ENCODE measurements around the gene POMT1. TPM values are rescaled to one million over a fixed set of nuclear protein-coding genes. Genes with fewer than 3 reads are reported as not detected.

Gene POMT1
- total RNA-seq, 1 experiment from 2014 or later, result 39.6 TPM

DNA sequence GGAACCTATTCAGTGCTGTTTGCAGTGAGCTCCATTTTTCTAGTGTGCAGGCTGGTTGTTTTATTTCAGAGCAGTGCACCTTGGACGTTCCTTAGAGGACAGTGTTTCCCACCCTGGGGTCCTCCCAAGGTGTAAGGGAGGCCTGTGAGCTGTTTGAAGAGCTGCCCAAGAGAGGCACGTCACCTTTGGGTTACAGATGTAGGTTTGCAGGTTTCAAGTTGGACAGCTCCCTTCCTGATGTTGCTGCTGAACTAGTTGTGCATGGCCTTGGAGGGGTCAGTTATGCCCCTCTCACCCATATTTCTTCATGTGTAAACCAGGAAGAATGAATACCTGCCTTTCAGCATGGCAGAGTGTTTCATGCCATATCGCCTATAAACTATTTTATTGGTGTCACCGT lies 34.7 kb upstream of the POMT1 start:
- Histone ChIP-seq H3K4me1 (ENCODE audit: insufficient read depth, low read length, poor library complexity, severe bottlenecking) (no peaks in the 10 kb centered on the region), H3K36me3 (ENCODE audit: insufficient read depth, low read length, poor library complexity, severe bottlenecking) (peaks cover 93% of the 10 kb centered on the region), H3K27me3 (replicated peaks; ENCODE audit: insufficient read depth, low read depth, low read length, poor library complexity) (no peaks in the 10 kb centered on the region), H3K27ac (ENCODE audit: low read depth, low read length, poor library complexity, severe bottlenecking) (no peak overlapping the region), H3K9me3 (ENCODE audit: low read depth, low read length, poor library complexity, severe bottlenecking) (no peaks in the 10 kb centered on the region), H3K4me3 (ENCODE audit: low read depth, low read length, poor library complexity, severe bottlenecking) (no peak overlapping the region)
- ChIA-PET POLR2A (ENCODE audit: low non-redundant PET) (no interaction called here), CTCF (no interaction called here)
- DNase-seq (ENCODE audit: low spot score), result no peak
- TF ChIP-seq CTCF (conservative IDR thresholded peaks at IDR 0.05; ENCODE audit: low read depth, low read length) (no peak), EZH2 (IDR thresholded peaks at IDR 0.05; ENCODE audit: borderline replicate concordance, low read depth, low read length, poor library complexity, severe bottlenecking) (no peak)
- BruUV-seq (replicated peaks), result no TSS peak
- intact Hi-C loops (cut with micrococcal nuclease; ENCODE audit: unreplicated experiment), result no loop called here

DNA sequence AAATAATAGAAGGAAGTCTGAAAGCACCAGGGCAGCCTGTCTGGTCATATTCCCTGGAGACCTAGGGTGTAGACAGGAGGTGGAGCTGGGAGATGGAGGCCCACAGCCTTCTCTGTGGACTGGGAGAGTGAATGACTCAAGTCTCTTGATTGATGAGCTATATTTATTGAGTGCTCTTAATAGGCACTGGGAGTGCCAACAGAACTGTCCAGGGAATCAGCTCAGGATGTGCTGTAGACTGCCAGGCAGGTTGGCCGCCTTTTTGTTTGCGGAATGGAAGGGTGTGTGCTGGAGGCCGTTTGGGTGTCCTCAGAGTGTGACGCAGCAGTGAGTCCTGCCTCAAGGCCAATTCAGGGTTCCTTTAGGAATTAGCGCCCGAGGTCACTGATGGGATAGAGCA lies 33.4 kb upstream of the POMT1 start:
- H3K27ac ChIP-seq (ENCODE audit: low read depth, low read length, poor library complexity, severe bottlenecking), result no peak overlapping the region
- no TSS peak for BruUV-seq (replicated peaks)
- POLR2A ChIA-PET (ENCODE audit: low non-redundant PET), result no interaction called here
- no peak overlapping the region for H3K4me3 ChIP-seq (ENCODE audit: low read depth, low read length, poor library complexity, severe bottlenecking)
- H3K9me3 ChIP-seq (ENCODE audit: low read depth, low read length, poor library complexity, severe bottlenecking), result no peaks in the 10 kb centered on the region
- H3K36me3 ChIP-seq (ENCODE audit: insufficient read depth, low read length, poor library complexity, severe bottlenecking), result peaks cover 93% of the 10 kb centered on the region
- intact Hi-C loops (cut with micrococcal nuclease; ENCODE audit: unreplicated experiment), result no loop called here
- H3K27me3 ChIP-seq (replicated peaks; ENCODE audit: insufficient read depth, low read depth, low read length, poor library complexity), result no peaks in the 10 kb centered on the region
- H3K4me1 ChIP-seq (ENCODE audit: insufficient read depth, low read length, poor library complexity, severe bottlenecking), result no peaks in the 10 kb centered on the region
- TF ChIP-seq CTCF (conservative IDR thresholded peaks at IDR 0.05; ENCODE audit: low read depth, low read length), result no peak
- no peak for TF ChIP-seq EZH2 (IDR thresholded peaks at IDR 0.05; ENCODE audit: borderline replicate concordance, low read depth, low read length, poor library complexity, severe bottlenecking)
- CTCF ChIA-PET, result no interaction called here
- no peak for DNase-seq (ENCODE audit: low spot score)

DNA sequence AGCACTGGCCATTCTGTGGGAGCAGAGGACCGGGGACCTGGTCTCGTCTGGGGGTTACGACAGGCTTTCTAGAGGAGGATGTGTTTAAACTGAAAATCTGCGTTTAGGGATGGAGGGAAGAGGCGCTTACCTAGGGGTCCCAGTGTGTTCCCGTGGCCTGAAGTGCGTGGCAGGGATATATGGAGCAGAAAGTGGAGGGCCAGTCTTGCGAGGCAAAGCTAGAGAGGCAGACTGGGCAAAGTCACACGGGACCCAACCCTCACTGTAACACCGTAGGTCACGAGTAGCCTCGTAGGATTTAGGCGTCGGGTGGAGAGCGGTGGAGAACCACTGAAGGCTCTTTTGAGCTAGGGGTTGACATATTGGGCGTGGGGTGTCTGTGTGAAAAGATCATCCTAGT lies 32.8 kb upstream of the POMT1 start:
- CTCF ChIA-PET, result interaction anchor here (0.6 kb wide), 1 partner anchor 96 kb away, joined by 4 read pairs; no protein-coding TSS in a partner anchor
- intact Hi-C loops (cut with micrococcal nuclease; ENCODE audit: unreplicated experiment), result no loop called here
- DNase-seq (ENCODE audit: low spot score), result no peak

More for the DNA sequence above, 32.8 kb upstream of the POMT1 start:
- TF ChIP-seq EZH2 (IDR thresholded peaks at IDR 0.05; ENCODE audit: borderline replicate concordance, low read depth, low read length, poor library complexity, severe bottlenecking) (no peak), CTCF (conservative IDR thresholded peaks at IDR 0.05; ENCODE audit: low read depth, low read length) (no peak)
- Histone ChIP-seq H3K27me3 (replicated peaks; ENCODE audit: insufficient read depth, low read depth, low read length, poor library complexity) (no peaks in the 10 kb centered on the region), H3K36me3 (ENCODE audit: insufficient read depth, low read length, poor library complexity, severe bottlenecking) (peaks cover 93% of the 10 kb centered on the region), H3K4me1 (ENCODE audit: insufficient read depth, low read length, poor library complexity, severe bottlenecking) (no peaks in the 10 kb centered on the region), H3K4me3 (ENCODE audit: low read depth, low read length, poor library complexity, severe bottlenecking) (no peak overlapping the region), H3K27ac (ENCODE audit: low read depth, low read length, poor library complexity, severe bottlenecking) (no peak overlapping the region), H3K9me3 (ENCODE audit: low read depth, low read length, poor library complexity, severe bottlenecking) (no peaks in the 10 kb centered on the region)
- no TSS peak for BruUV-seq (replicated peaks)
- POLR2A ChIA-PET (ENCODE audit: low non-redundant PET), result no interaction called here

Measured in A673 (cell line).